ENCODE results near the gene RNF114. TPM values are rescaled to one million over a fixed set of nuclear protein-coding genes. Genes with fewer than 3 reads are reported as not detected.

RNF114 gene
- total RNA-seq, 1 experiment from 2014 or later: 168 TPM

GRCh38 chr20:50003253-50003656 is 67.1 kb downstream of the RNF114 start:
- Histone ChIP-seq H3K4me1 (replicated peaks) (peaks cover 8% of the 10 kb centered on the region), H3K36me3 (no peaks in the 10 kb centered on the region), H3K9me3 (replicated peaks) (no peaks in the 10 kb centered on the region), H3K27ac (no peak overlapping the region), H3K27me3 (replicated peaks) (no peaks in the 10 kb centered on the region), H3K4me3 (no peak overlapping the region)
- no peak for DNase-seq (ENCODE audit: low read depth in 1 of 2, low spot score in 2 of 2)

Other genes with a start within 250 kb of the RNF114 start
- gene B4GALT5, start 222.5 kb upstream of the RNF114 start, total RNA-seq (2014; rRNA removed; shearing (Covaris generic)): 15.5 and 22.0 TPM in 2 replicates
- gene SLC9A8, start 123.6 kb upstream of the RNF114 start, total RNA-seq (2014; rRNA removed; shearing (Covaris generic)): 0.97 and 5.5 TPM in 2 replicates
- 2.5 and 3.5 TPM in 2 replicates for gene SPATA2, start 20.9 kb upstream of the RNF114 start, total RNA-seq (2014; rRNA removed; shearing (Covaris generic))
- 11.4 and 24.2 TPM in 2 replicates for gene SNAI1, start 46.6 kb downstream of the RNF114 start, total RNA-seq (2014; rRNA removed; shearing (Covaris generic))
- 45.4 and 51.1 TPM in 2 replicates for gene UBE2V1, start 176.8 kb downstream of the RNF114 start, total RNA-seq (2014; rRNA removed; shearing (Covaris generic))
- gene PEDS1, start 217.3 kb downstream of the RNF114 start, total RNA-seq (2014; rRNA removed; shearing (Covaris generic)): 24.8 and 43.5 TPM in 2 replicates